HFFc6 (cell line): ENCODE results near the gene PAX3. TPM values are rescaled to one million over a fixed set of nuclear protein-coding genes. Genes with fewer than 3 reads are reported as not detected.

Source experiments
- DNase-seq: peaks from one replicate; pipeline ENCODE4 v3.0.0-alpha.2; 2018
- H3K27ac Mint-ChIP-seq: 2 replicates; pipeline ENCODE4 v1.8.0; 2020; ENCODE audit warnings: mild to moderate bottlenecking, mixed read lengths
- H3K27me3 Mint-ChIP-seq: 2 replicates; pipeline ENCODE4 v1.8.0; 2021; ENCODE audit warnings: mild to moderate bottlenecking, moderate library complexity, mixed read lengths; ENCODE audit not compliant: insufficient read depth
- H3K36me3 Mint-ChIP-seq: 2 replicates; pipeline ENCODE4 v1.8.0; 2021; ENCODE audit warnings: low read depth, mixed read lengths
- H3K4me1 Mint-ChIP-seq: 2 replicates; pipeline ENCODE4 v1.8.0; 2020; ENCODE audit warnings: low read depth, mixed read lengths
- H3K4me3 Mint-ChIP-seq: 2 replicates; pipeline ENCODE4 v1.8.0; 2020; ENCODE audit warnings: mild to moderate bottlenecking, moderate library complexity, mixed read lengths
- H3K9me3 Mint-ChIP-seq: 2 replicates; pipeline ENCODE4 v1.8.0; 2020; ENCODE audit warnings: mild to moderate bottlenecking, mixed read lengths
- total RNA-seq, 6 experiments: library from RNA; stranded (reverse); fragmentation: NEBNext Ultra II Directional; extraction: Animal tissue kit (Norgen Biotek cat#: 25700); gene quantifications; 2 replicates in 1 of 6; 3 replicates in 5 of 6; pipeline ENCODE4 v1.2.3, GENCODE V29; 2021
- TF ChIP-seq, protein P1 (sequence below): fragments of 200-600 bp; sonication (generic); IDR thresholded peaks from 2 replicates; pipeline ENCODE4 v1.5.0; 2021; ENCODE audit warnings: antibody characterized with exemption, mild to moderate bottlenecking

PAX3 gene
- total RNA-seq, 6 experiments from 2014 or later: 13.2 to 20.7 (median 16.4) TPM

DNA sequence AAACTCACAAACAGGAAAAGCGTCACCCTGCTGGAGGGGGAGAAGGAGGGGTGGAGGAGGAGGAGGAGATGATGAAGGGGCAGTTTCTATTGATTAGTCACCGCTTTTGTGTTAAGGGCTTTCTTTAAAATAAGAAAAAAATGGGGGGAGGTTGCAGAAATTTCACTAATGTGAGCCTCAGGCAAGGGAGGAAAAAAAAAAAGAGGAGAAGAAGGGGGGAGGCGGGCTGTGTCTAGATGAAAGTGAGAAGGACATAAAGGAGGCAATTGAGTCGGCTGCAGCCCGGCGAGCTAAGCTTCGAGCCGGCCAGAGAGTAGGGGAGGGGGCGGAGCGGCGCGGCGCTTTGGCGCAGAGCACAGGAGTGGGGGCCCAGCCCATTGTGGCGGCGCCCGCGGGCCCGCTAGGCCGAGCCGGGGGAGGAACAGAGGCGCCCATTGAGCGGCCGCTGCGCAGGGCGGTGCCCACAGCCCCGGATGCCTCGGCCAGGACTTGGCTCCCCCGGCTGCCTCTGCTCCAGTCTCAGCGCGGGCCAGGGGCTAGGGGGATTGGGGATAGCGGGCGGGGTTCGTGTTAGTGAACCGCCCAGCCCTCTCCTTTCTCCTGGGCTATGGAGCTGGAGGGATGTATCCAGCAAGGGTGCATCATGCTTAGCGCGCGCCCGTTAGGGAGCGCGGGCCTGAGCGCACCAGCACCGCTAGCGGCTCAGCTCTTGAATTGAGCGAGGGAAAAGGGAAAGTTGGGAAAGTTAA lies 7.9 kb downstream of the PAX3 start:
- H3K9me3 Mint-ChIP-seq: no peaks in the 10 kb centered on the region
- peak overlapping the region; percentile 89 for H3K27ac Mint-ChIP-seq
- H3K4me1 Mint-ChIP-seq: peaks cover 77% of the 10 kb centered on the region
- peak overlapping the region; percentile 85 for H3K4me3 Mint-ChIP-seq
- DNase-seq: peak; percentile 78
- TF ChIP-seq, protein P1, sequence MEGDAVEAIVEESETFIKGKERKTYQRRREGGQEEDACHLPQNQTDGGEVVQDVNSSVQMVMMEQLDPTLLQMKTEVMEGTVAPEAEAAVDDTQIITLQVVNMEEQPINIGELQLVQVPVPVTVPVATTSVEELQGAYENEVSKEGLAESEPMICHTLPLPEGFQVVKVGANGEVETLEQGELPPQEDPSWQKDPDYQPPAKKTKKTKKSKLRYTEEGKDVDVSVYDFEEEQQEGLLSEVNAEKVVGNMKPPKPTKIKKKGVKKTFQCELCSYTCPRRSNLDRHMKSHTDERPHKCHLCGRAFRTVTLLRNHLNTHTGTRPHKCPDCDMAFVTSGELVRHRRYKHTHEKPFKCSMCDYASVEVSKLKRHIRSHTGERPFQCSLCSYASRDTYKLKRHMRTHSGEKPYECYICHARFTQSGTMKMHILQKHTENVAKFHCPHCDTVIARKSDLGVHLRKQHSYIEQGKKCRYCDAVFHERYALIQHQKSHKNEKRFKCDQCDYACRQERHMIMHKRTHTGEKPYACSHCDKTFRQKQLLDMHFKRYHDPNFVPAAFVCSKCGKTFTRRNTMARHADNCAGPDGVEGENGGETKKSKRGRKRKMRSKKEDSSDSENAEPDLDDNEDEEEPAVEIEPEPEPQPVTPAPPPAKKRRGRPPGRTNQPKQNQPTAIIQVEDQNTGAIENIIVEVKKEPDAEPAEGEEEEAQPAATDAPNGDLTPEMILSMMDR: 0 out of 2 replicates have a peak, but pooled peaks have one; percentile 22
- H3K36me3 Mint-ChIP-seq: peaks cover 55% of the 10 kb centered on the region
- H3K27me3 Mint-ChIP-seq: no peaks in the 10 kb centered on the region; the same call in 1 of the 2 replicates

DNA sequence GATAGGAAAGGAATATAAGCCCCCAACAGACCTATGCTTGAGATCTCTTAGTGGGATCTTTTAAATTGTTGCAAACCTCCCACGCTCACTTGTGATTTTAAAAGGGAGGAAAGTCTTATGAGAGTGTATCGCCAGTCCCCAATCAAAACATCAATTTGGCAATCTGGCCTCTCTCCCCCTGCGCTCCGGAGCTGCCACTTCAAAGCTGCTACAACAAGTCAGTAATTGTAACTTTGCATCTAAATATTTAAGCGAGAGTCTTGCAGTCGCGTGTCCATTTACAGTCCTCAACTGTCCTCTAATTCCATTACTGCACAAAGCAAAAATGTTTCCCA lies 8.4 kb downstream of the PAX3 start:
- Mint-ChIP-seq H3K4me1 (peaks cover 71% of the 10 kb centered on the region), H3K27me3 (no peaks in the 10 kb centered on the region; the same call in 1 of the 2 replicates), H3K4me3 (peak overlapping the region; percentile 85), H3K36me3 (peaks cover 56% of the 10 kb centered on the region), H3K9me3 (no peaks in the 10 kb centered on the region), H3K27ac (peak overlapping the region; percentile 89)
- TF ChIP-seq, protein P1: no peak
- no peak for DNase-seq

DNA sequence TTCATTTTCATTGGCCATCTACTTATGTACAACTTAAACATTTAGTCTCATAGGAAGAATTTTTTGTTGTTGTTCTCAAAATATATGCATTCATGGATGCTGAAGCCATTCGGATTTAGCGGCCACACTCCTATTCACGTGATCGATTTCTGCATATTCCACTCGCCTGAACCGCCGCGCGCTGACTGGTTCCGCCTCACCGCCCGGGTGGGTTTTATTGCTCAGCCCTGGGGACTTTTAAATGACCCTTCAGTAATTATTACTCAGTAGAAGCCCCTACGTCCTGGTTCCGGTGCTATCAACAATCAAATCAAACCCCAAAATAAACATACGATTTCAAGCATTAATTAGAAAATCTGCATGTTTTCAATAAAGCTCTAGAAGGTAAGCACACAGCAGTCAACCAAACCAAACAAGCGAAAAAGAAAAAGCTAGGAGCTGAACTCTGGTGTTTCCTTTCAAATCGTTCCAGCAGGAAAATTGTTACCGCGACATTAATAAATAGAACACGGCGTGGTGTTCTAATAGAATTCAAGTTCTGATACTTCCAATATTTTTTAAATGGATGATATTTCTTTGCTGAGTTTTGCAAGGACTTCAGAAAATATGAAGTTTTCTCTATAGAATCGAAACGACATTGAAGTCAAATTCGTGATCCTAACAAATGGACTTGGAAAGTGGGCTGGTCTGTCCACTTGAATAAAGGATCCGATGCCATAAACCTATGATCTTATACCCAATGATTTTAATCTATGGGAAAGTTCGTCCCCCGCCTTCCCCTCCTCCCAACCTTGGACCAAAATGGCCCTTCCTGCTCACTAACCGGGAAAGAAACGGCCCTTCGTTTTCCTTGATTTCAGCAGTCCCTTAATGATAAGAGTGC lies 9.3 kb downstream of the PAX3 start:
- Mint-ChIP-seq H3K36me3 (peaks cover 53% of the 10 kb centered on the region), H3K9me3 (no peaks in the 10 kb centered on the region), H3K27ac (peak overlapping the region; percentile 89), H3K27me3 (no peaks in the 10 kb centered on the region; the same call in 1 of the 2 replicates), H3K4me3 (peak overlapping the region; percentile 85), H3K4me1 (peaks cover 63% of the 10 kb centered on the region)
- no peak for DNase-seq
- TF ChIP-seq, protein P1: no peak

DNA sequence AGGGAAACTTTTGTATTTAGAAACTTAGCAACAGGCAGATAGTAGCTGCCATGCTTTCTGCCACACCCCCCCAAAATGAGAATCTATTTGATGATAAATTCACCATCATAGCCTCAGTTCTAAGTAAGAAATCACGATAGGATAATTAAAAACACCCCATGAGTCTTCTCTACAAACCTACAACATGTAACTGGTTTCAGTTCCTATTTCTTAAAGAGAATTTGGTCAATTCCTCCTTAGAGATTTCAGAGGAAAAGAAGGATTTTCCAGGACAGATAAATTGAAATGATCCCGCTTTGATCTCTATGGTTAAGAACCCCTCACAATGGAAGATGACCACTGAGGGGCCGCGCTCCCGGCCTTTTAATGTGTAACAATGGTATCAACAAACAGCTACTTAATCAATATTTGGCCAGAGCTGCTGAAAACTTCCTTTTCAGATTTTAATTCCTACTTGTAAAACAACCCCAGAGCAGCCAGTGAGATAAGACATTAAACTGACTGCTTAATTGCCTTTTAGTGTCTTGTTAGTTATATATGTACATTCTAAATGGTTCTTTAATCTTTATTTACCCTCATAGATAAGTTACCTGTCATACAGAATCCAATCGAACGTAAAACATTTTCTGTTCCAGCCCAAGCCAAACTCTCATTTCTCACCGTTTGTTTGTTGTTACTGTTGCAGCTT lies 10.1 kb downstream of the PAX3 start:
- Mint-ChIP-seq H3K27me3 (no peaks in the 10 kb centered on the region; the same call in 1 of the 2 replicates), H3K4me1 (peaks cover 58% of the 10 kb centered on the region), H3K36me3 (peaks cover 46% of the 10 kb centered on the region), H3K4me3 (no peak overlapping the region), H3K27ac (peak overlapping the region; percentile 24; the same call in 1 of the 2 replicates), H3K9me3 (no peaks in the 10 kb centered on the region)
- TF ChIP-seq, protein P1: no peak
- DNase-seq: no peak

DNA sequence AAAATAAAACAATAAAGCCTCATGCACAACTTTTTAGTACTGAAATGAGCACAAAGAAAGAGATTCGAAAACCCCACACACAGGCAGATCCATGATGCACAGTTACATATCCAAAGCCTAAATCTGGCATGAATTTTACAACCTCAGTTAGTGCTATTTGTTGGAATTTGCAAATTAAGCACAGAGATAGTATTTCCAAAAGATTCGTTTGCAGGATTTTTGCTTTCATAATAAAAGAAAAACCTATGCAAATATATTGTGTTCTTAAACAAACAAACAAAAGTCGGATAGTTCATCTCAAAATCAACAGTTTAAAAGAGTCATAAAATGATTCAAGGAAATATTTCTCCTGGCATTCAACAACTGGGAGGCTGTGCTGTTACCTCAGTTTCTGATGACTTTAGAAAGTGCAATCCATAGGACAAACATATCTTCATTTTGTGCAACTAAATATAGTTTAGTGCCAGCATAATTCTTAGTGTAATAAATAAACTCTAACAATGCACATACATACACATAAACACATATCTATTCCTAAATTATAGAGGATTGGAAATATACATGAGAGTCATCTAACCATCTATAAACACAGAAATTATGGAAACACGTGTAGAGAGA lies 10.8 kb downstream of the PAX3 start:
- Mint-ChIP-seq H3K36me3 (peaks cover 44% of the 10 kb centered on the region), H3K4me3 (no peak overlapping the region), H3K27ac (peak overlapping the region; percentile 4; the same call in 1 of the 2 replicates), H3K4me1 (peaks cover 51% of the 10 kb centered on the region), H3K27me3 (no peaks in the 10 kb centered on the region; the same call in 1 of the 2 replicates), H3K9me3 (no peaks in the 10 kb centered on the region)
- TF ChIP-seq, protein P1: no peak
- no peak for DNase-seq
